Inferior parietal cortex (tissue), 1 donor: ENCODE measurements around the gene LEP.
"Not testable (repeated sequence)": the region's sequence is repeated elsewhere in the genome, so short reads cannot be mapped to it uniquely, and the experiment has no call there.

ENCODE experiments used
- DNase-seq: peaks from one replicate; pipeline ENCODE4 v3.0.0-alpha.2; 2016; ENCODE audit errors: extremely low spot score

Gene LEP

GRCh38 chr7:128271942-128272481, 30.9 kb downstream of the LEP start:
- no peak for DNase-seq

- no peak for DNase-seq
Observed at GRCh38 chr7:128274246-128274883, 33.3 kb downstream of the LEP start.

DNA sequence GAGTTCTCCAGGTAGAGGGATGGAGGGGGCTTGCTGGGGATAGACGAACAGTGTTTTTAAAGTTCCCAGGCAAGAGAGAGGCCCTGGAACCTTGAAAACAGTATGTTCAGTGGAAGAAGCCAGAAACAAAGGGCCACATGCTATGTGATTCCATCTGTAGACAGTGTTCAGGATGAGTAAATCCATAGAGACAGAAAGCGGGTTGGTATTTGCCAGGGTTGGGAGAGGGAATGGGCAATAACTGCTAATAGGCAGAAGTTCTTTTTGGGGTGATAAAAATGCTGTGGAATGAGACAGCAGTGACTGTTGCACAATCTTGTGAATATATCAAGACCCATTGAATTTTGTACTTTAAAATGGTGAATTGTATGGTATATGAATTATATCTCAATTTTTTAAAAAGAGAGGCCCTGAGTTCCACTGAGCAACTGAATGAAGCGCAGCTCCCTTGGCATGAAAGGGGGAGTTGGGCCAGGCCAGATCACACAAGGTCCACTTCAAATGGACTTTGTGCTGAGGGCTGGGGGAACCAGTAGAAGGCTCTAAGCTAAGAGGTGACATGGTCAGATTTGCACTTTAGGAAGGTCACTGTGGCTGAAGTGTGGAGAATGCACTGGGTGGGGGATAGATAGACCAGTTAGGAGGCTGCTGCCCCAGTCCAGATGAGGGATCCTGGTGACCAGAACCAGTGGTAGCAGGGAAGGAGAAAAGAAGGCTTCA, 34.0 kb downstream of the LEP start:
- no peak for DNase-seq

DNA sequence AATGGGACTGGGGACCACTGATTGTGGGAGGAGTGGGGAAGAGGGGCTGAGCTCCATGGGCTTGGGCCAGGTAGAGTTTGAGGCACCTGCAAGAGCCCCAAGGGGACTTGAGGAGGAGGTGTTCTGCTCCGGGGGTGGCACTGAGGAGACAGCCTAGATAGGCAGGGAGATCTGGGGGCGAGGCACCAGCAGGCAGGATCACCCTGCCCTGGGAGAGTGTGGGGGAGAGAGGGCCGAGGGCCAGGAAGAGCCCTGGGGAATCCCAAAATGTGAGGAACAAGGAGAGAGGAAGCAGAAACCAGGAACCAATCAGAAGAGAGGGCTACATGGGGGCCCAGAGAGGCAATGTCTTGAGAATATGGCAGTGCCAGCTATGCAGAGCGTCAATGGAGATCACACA, 34.6 kb downstream of the LEP start:
- DNase-seq: no peak

DNA sequence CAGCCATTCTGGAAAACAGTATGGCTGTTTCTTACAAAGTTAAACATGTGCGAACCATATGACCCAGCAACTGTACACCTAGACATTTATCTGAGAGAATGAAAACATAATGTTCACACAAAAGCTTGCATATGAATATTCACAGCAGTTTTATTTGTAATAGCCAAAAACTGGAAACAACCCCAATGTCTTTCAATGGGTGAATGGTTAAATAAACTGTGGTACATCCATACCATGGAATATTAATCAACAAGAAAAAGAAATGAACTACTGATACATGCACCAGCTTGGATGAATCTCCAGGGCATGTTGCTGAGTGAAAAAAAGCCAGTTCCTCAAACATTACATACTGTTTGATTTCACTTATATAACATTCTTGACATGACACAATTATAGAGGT, 37.3 kb downstream of the LEP start:
- DNase-seq: no peak

DNA sequence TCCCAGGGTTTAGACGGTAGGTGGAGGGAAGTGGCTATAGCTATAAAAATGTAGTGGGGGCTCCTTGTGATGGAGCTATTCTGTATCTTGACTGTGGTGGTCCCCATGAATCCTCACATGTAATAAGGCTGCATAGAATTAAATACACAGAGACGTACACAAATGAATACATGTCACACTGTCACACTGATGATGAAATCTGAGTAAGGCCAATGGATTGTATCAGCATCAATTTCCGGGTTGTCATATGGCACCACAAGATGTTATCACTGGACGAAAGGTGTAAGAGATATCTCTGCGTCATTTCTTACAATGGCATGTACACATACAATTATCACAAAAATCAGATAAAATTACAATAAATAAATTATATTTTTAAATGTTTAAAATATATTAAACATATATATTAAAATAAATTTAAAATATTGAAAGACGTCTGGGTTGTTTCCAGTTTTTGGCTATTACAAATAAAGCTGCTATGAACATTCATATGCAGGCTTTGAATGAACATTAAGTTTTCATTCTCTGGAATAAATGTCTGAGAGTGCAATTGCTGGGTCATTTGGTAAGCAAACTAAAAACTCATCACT, 38.1 kb downstream of the LEP start:
- DNase-seq: no peak

DNA sequence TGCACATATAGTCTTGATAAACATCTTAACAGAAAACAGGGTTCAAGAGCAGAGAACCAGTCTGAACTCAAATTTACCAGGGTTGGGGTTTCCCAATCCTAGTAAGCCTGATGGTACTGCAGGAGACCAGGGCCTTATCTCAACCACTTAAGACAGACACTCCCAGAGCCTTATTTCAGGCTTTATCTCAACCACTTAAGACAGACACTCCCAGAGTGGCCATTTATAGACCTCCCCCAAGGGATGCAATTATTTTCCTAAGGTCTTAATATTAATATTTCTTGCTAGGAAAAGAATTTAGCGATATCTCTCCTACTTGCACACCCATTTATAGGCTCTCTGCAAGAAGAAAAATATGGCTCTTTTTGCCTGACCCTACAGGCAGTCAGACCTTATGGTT, 39.4 kb downstream of the LEP start:
- DNase-seq: not testable (repeated sequence)

- no peak for DNase-seq
Observed at GRCh38 chr7:128281605-128282380, 40.7 kb downstream of the LEP start.

- DNase-seq: no peak
Observed at GRCh38 chr7:128284102-128284501, 43.0 kb downstream of the LEP start.

DNA sequence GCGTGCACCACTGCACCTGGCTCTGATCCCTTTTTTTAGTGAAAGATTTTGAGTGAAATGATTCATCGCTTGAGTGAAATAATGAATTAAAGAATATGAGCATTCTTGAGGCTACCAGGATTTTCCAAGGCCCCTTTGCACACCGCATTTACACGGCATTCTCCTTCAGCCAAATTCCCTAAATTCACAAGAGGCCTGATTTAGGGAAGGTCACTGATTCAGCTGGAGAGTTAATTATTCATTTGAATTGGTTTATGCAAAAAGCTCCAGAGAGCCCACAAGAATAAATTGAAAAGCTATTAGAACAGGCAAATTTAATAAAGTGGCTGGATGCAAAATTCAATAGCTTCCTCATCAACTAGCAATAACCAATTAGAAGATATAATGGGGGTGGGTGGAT, 46.5 kb downstream of the LEP start:
- DNase-seq: no peak

GRCh38 chr7:128298004-128298403, 56.9 kb downstream of the LEP start:
- not testable (repeated sequence) for DNase-seq

- no peak for DNase-seq
Observed at GRCh38 chr7:128299109-128299607, 58.1 kb downstream of the LEP start.

- DNase-seq: no peak
Observed at GRCh38 chr7:128302139-128302538, 61.1 kb downstream of the LEP start.

- DNase-seq: no peak
Observed at GRCh38 chr7:128303133-128303532, 62.1 kb downstream of the LEP start.

GRCh38 chr7:128303643-128304042, 62.6 kb downstream of the LEP start:
- DNase-seq: no peak

DNA sequence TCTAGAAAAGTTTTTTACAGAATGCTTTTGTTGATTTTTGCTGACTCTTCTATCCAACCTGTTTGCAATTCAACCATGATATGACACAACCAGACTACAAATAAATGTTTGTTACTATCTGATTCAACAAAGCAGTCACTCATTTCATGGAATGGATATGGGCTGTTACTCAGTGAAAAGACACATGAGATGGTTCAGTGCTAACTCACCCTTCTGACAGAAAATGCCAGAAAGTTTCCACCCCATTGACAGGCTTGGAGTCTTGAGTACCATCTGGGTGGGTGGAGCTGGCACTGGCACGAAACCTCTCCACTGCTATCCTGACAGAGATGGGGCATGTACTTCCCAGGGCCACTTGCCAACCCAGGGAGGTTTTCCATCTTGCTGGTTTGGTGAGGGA, 63.1 kb downstream of the LEP start:
- no peak for DNase-seq

DNA sequence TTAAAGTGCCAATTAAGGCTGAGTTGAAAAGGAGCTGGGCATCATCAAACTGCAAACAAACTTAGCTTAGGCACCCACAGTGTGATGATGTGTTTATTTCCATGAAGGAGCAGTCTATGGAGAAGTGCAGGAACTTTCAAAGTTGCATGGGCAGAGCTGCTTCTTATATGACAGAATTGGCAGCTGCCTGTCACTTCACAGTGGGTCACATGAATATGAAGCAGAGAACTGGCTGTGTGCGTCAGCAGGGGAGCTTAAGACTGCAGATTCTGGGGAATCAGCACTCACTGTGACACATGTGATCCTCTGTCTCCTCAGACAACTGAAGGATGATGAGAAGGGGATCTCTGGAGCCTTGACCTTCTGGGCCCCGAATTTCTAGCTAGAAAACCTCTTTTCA, 66.0 kb downstream of the LEP start:
- DNase-seq: no peak
